AG04449 (cell line): ENCODE measurements around the gene CPT1B.

ENCODE experiments used
- CTCF ChIA-PET: fragments of 350-600 bp; formaldehyde crosslinking; extraction: SDS; loops from one replicate; lab custom pipeline; 2021; ENCODE audit warnings: antibody characterized with exemption; lab: Yijun Ruan, JAX
- POLR2A ChIA-PET: fragments of 400-600, 350-600 bp; formaldehyde crosslinking; extraction: SDS; loops from one replicate; lab custom pipeline; 2020; ENCODE audit warnings: antibody characterized with exemption, inconsistent platforms; lab: Yijun Ruan, JAX
- DNase-seq: peaks from one replicate; pipeline ENCODE4 v3.0.0-alpha.2; 2010; ENCODE audit warnings: low read depth, low spot score
- H3K4me3 ChIP-seq: 2 replicates; pipeline ENCODE4 v1.5.1; 2011; ENCODE audit warnings: low read depth, mild to moderate bottlenecking, control low read depth, low read length
- CTCF ChIP-seq: IDR thresholded peaks from one replicate; pipeline ENCODE4 v1.5.1; 2011; ENCODE audit warnings: mild to moderate bottlenecking, moderate library complexity, low read length, control low read depth, inconsistent platforms; ENCODE audit not compliant: insufficient read depth; ENCODE audit errors: missing control alignments

CPT1B gene

GRCh38 chr22:50569896-50570535 lies 8.2 kb downstream of the CPT1B start:
- TF ChIP-seq CTCF, result no peak
- no peak for DNase-seq
- CTCF ChIA-PET, result interaction anchor here (1.0 to 1.8 kb wide), 4 partner anchors 9 to 51 kb away, joined by 3 to 7 read pairs (median 4); partner anchors contain the start of gene KLHDC7B
- no peak overlapping the region for H3K4me3 ChIP-seq
- POLR2A ChIA-PET, result no interaction called here

GRCh38 chr22:50569041-50569459 lies 9.2 kb downstream of the CPT1B start:
- CTCF ChIA-PET, result interaction anchor here (1.1 to 1.8 kb wide), 4 partner anchors 9 to 52 kb away, joined by 3 to 7 read pairs (median 4); no protein-coding TSS in a partner anchor

GRCh38 chr22:50568626-50569025 lies 9.6 kb downstream of the CPT1B start:
- no peak overlapping the region for H3K4me3 ChIP-seq
- DNase-seq, result no peak
- POLR2A ChIA-PET, result no interaction called here
- CTCF ChIA-PET, result interaction anchor here (1.2 to 1.8 kb wide), 3 partner anchors 9 to 11 kb away, joined by 3 to 7 read pairs (median 4); no protein-coding TSS in a partner anchor
- TF ChIP-seq CTCF, result no peak

More at GRCh38 chr22:50569041-50569459, 9.2 kb downstream of the CPT1B start:
- no peak for TF ChIP-seq CTCF
- DNase-seq, result no peak
- POLR2A ChIA-PET, result no interaction called here
- no peak overlapping the region for H3K4me3 ChIP-seq

GRCh38 chr22:50567721-50568252 lies 10.4 kb downstream of the CPT1B start:
- no peak for DNase-seq
- ChIA-PET POLR2A (no interaction called here), CTCF (interaction anchor here (1.2 kb wide), 1 partner anchor 12 kb away, joined by 5 read pairs; no protein-coding TSS in a partner anchor)

GRCh38 chr22:50564289-50564688 lies 13.9 kb downstream of the CPT1B start:
- no peak for DNase-seq
- POLR2A ChIA-PET, result interaction anchor here (0.7 kb wide), 1 partner anchor 34 kb away, joined by 3 read pairs; the partner anchor contains the start of gene TYMP
- CTCF ChIA-PET, result interaction anchor here (2.2 to 5.1 kb wide), 4 partner anchors 9 to 39 kb away, joined by 15 to 124 read pairs (median 17); partner anchors contain the start of genes CPT1B, KLHDC7B and SCO2
- no peak overlapping the region for H3K4me3 ChIP-seq
- no peak for TF ChIP-seq CTCF

More at GRCh38 chr22:50567721-50568252, 10.4 kb downstream of the CPT1B start:
- H3K4me3 ChIP-seq, result no peak overlapping the region
- TF ChIP-seq CTCF, result no peak
